Left lung (tissue), 10 donors: ENCODE data around the gene ZC3HAV1. TPM values are rescaled to one million over a fixed set of nuclear protein-coding genes. Genes with fewer than 3 reads are reported as not detected.
"Not testable (repeated sequence)": the region's sequence is repeated elsewhere in the genome, so short reads cannot be mapped to it uniquely, and the experiment has no call there.

Experiments
- ATAC-seq: fragments of 200-7000 bp; cut with Tn5 transposase; one replicate; pipeline ENCODE4 v1.9.1; 2020; ENCODE audit warnings: moderate library complexity
- DNase-seq, 4 donors: peaks; one replicate each; pipeline ENCODE4 v3.0.0-alpha.2; 2013 to 2020
- H3K27ac ChIP-seq, 2 donors: fragments of 200-600 bp; sonication (generic) in 1 of 2; one replicate each; pipeline versions ENCODE4 v1.5.0 to v1.8.0; 2020 to 2021
- H3K27me3 ChIP-seq, 2 donors: fragments of 200-600 bp; sonication (generic) in 1 of 2; one replicate each; pipeline versions ENCODE4 v1.5.0 to v1.8.0; 2020 to 2021
- H3K36me3 ChIP-seq, 2 donors: fragments of 200-600 bp; sonication (generic) in 1 of 2; one replicate each; pipeline versions ENCODE4 v1.5.0 to v1.8.0; 2020 to 2021
- H3K4me1 ChIP-seq, 2 donors: fragments of 200-600 bp; one replicate each; pipeline ENCODE4 v1.8.0; 2021
- H3K4me3 ChIP-seq, 2 donors: fragments of 200-600 bp; sonication (generic) in 1 of 2; one replicate each; pipeline versions ENCODE4 v1.5.0 to v1.8.0; 2020 to 2021; ENCODE audit warnings: mild to moderate bottlenecking in 1 of 2
- H3K9me3 ChIP-seq, 2 donors: fragments of 200-600 bp; sonication (generic) in 1 of 2; one replicate each; pipeline versions ENCODE4 v1.5.0 to v1.8.0; 2020 to 2021
- CTCF ChIP-seq, 2 donors: fragments of 200-600 bp; sonication (generic) in 1 of 2; IDR thresholded peaks; one replicate each; pipeline versions ENCODE4 v1.5.0 to v1.8.0; 2021; ENCODE audit warnings: antibody characterized with exemption in 2 of 2
- intact Hi-C, 2 donors: fragments of 100-400 bp; cut with DNase I; formaldehyde crosslinking; loops; one replicate each; pipeline versions ENCODE4 v1.11.2 to v1.14.2; 2022
- polyA plus RNA-seq, 6 donors: library from polyadenylated mRNA; unstranded; fragments of 120-200 nt; gene quantifications; one replicate each; pipeline ENCODE4 v1.2.1, GENCODE V29; 2013; ENCODE audit not compliant: insufficient read length in 6 of 6
- total RNA-seq, 2 donors: library from RNA; stranded (reverse); fragmentation: NEBNext Ultra II Directional; extraction: Animal tissue kit (Norgen Biotek cat#: 25700); gene quantifications; one replicate each; pipeline ENCODE4 v1.2.1, GENCODE V29; 2021
- donor health status: DM: no; HTN: yes; CAD: no.
- donor health status: DM: no; HTN: no; CAD: no.

ZC3HAV1 gene
- total and polyA plus RNA-seq, 8 donors = 16.0 to 45.5 (median 22.4) TPM

GRCh38 chr7:139059905-139060304 is 49.6 kb downstream of the ZC3HAV1 start:
- peak overlapping the region; percentile 11 to 16 for H3K27ac ChIP-seq
- no peak for TF ChIP-seq CTCF (IDR thresholded peaks at IDR 0.05)
- H3K4me3 ChIP-seq = no peak overlapping the region
- no peak for ATAC-seq
- intact Hi-C loops = no loop called here
- no peaks in the 10 kb centered on the region for H3K27me3 ChIP-seq
- no peak for DNase-seq
- H3K9me3 ChIP-seq = no peaks in the 10 kb centered on the region
- H3K36me3 ChIP-seq = peaks cover 0 to 100% of the 10 kb centered on the region in 2 donors
- H3K4me1 ChIP-seq = peaks cover 0 to 14% of the 10 kb centered on the region in 2 donors

- intact Hi-C loops = no loop called here
- Histone ChIP-seq H3K4me3 (no peak overlapping the region), H3K27me3 (no peaks in the 10 kb centered on the region), H3K4me1 (peaks cover 0 to 14% of the 10 kb centered on the region in 2 donors), H3K9me3 (no peaks in the 10 kb centered on the region), H3K36me3 (peaks cover 0 to 100% of the 10 kb centered on the region in 2 donors), H3K27ac (peak overlapping the region in 1 of 2 donors; percentile 16)
- DNase-seq (peak in 1 of 4 donors; percentile 34), ATAC-seq (peak; percentile 44)
- no peak for TF ChIP-seq CTCF (IDR thresholded peaks at IDR 0.05)
Measured at GRCh38 chr7:139058943-139059342, 50.6 kb downstream of the ZC3HAV1 start.

GRCh38 chr7:139055674-139056073 is 53.8 kb downstream of the ZC3HAV1 start:
- intact Hi-C loops = no loop called here
- no peaks in the 10 kb centered on the region for H3K9me3 ChIP-seq
- peaks cover 0 to 100% of the 10 kb centered on the region in 2 donors for H3K36me3 ChIP-seq
- H3K27ac ChIP-seq = no peak overlapping the region
- no peak overlapping the region for H3K4me3 ChIP-seq
- DNase-seq (no peak), ATAC-seq (no peak)
- H3K27me3 ChIP-seq = no peaks in the 10 kb centered on the region
- peaks cover 0 to 14% of the 10 kb centered on the region in 2 donors for H3K4me1 ChIP-seq
- TF ChIP-seq CTCF (IDR thresholded peaks at IDR 0.05) = no peak

GRCh38 chr7:139054656-139055055 is 54.9 kb downstream of the ZC3HAV1 start:
- DNase-seq, H3K27ac ChIP-seq, H3K4me3 ChIP-seq, intact Hi-C loops, H3K9me3 ChIP-seq, ATAC-seq, H3K27me3 ChIP-seq, H3K4me1 ChIP-seq: not testable (repeated sequence)
- peaks cover 0 to 100% of the 10 kb centered on the region in 2 donors for H3K36me3 ChIP-seq

- Histone ChIP-seq H3K27me3 (no peaks in the 10 kb centered on the region), H3K4me3 (no peak overlapping the region), H3K4me1 (peaks cover 0 to 7% of the 10 kb centered on the region in 2 donors), H3K36me3 (peaks cover 0 to 100% of the 10 kb centered on the region in 2 donors), H3K27ac (no peak overlapping the region), H3K9me3 (no peaks in the 10 kb centered on the region)
- TF ChIP-seq CTCF (IDR thresholded peaks at IDR 0.05) = no peak
- ATAC-seq (no peak), DNase-seq (no peak)
- intact Hi-C loops = no loop called here
Measured at GRCh38 chr7:139054101-139054500, 55.4 kb downstream of the ZC3HAV1 start.

- TF ChIP-seq CTCF (IDR thresholded peaks at IDR 0.05) = no peak
Measured at GRCh38 chr7:139051655-139052054, 57.9 kb downstream of the ZC3HAV1 start.

More at GRCh38 chr7:139051655-139052054, 57.9 kb downstream of the ZC3HAV1 start:
- no peak overlapping the region for H3K4me3 ChIP-seq
- DNase-seq = no peak
- no peak overlapping the region for H3K27ac ChIP-seq
- H3K36me3 ChIP-seq = peaks cover 0 to 100% of the 10 kb centered on the region in 2 donors
- intact Hi-C loops = no loop called here
- ATAC-seq = no peak
- no peaks in the 10 kb centered on the region for H3K9me3 ChIP-seq
- H3K4me1 ChIP-seq = no peaks in the 10 kb centered on the region
- H3K27me3 ChIP-seq = no peaks in the 10 kb centered on the region
